ENCODE data around the gene TRDMT1.

Gene TRDMT1

GRCh38 chr10:17231788-17232187, 30.3 kb upstream of the TRDMT1 start:
- DNase-seq (ENCODE audit: low read depth): no peak

GRCh38 chr10:17229967-17230682, 28.7 kb upstream of the TRDMT1 start:
- peak; percentile 80 for DNase-seq (ENCODE audit: low read depth)

GRCh38 chr10:17229717-17229966, 28.2 kb upstream of the TRDMT1 start:
- no peak for DNase-seq (ENCODE audit: low read depth)

- DNase-seq (ENCODE audit: low read depth): peak; percentile 95
Observed at GRCh38 chr10:17229016-17229716, 27.7 kb upstream of the TRDMT1 start.

GRCh38 chr10:17228091-17229015, 26.9 kb upstream of the TRDMT1 start, which contains the start of gene VIM:
VIM (plus strand) TSS chr10:17228241; CDS start chr10:17229423, 1,182 bp downstream.
- peak; percentile 99 for DNase-seq (ENCODE audit: low read depth)

GRCh38 chr10:17227367-17228090, 26.1 kb upstream of the TRDMT1 start:
- DNase-seq (ENCODE audit: low read depth): peak; percentile 39

GRCh38 chr10:17226891-17227303, 25.4 kb upstream of the TRDMT1 start:
- DNase-seq (ENCODE audit: low read depth): peak; percentile 46

GRCh38 chr10:17225808-17226207, 24.3 kb upstream of the TRDMT1 start:
- no peak for DNase-seq (ENCODE audit: low read depth)

- no peak for DNase-seq (ENCODE audit: low read depth)
Observed at GRCh38 chr10:17222329-17222728, 20.9 kb upstream of the TRDMT1 start.

GRCh38 chr10:17220652-17221100, 19.2 kb upstream of the TRDMT1 start:
- peak; percentile 52 for DNase-seq (ENCODE audit: low read depth)

- DNase-seq (ENCODE audit: low read depth): peak; percentile 77
Observed at GRCh38 chr10:17219024-17219423, 17.6 kb upstream of the TRDMT1 start.

- DNase-seq (ENCODE audit: low read depth): peak; percentile 95
Observed at GRCh38 chr10:17217631-17218232, 16.3 kb upstream of the TRDMT1 start.

GRCh38 chr10:17216901-17217395, 15.5 kb upstream of the TRDMT1 start:
- DNase-seq (ENCODE audit: low read depth): no peak

GRCh38 chr10:17216217-17216900, 14.9 kb upstream of the TRDMT1 start:
- peak; percentile 97 for DNase-seq (ENCODE audit: low read depth)

GRCh38 chr10:17215782-17216122, 14.3 kb upstream of the TRDMT1 start:
- DNase-seq (ENCODE audit: low read depth): no peak

GRCh38 chr10:17214971-17215781, 13.7 kb upstream of the TRDMT1 start:
- DNase-seq (ENCODE audit: low read depth): peak; percentile 96

- peak; percentile 77 for DNase-seq (ENCODE audit: low read depth)
Observed at GRCh38 chr10:17214526-17214925, 13.1 kb upstream of the TRDMT1 start.

GRCh38 chr10:17213646-17214349, 12.3 kb upstream of the TRDMT1 start:
- DNase-seq (ENCODE audit: low read depth): peak; percentile 77

- DNase-seq (ENCODE audit: low read depth): peak; percentile 4
Observed at GRCh38 chr10:17212802-17213221, 11.3 kb upstream of the TRDMT1 start.

Data from EH (cell line).